ENCODE measurements around the gene TNS1.

DNA sequence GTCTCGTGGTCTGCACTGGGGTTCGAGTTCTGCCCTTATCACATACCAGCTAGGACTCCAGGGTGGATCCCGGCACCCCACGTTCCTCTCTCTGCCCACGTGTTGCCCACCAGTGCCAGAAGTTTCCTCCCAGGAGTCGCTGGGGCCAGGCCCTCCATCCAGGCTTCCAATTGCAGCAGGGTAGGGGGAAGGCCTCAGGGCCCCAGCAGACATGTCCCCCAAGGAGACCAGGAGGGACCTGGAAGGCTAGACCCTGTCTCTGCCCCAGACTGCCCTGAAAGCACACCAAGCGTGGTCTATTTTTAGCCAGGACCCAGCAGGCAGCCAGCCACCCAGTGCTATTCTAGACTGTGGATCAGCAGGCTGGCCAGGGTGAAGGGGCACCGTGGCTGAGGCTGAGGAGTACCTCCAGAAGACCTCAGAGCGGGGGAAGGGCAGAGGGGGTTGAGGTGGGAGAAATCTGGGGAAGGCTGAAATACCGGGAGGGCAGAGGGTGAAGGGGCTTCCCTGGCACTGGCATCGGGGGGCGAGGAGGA is 18.8 kb upstream of the TNS1 start:
- TF ChIP-seq NR1H2 (CRISPR knock-in tag; IDR thresholded peaks at IDR 0.05) (no peak), ATF2 (CRISPR knock-in tag; IDR thresholded peaks at IDR 0.05; ENCODE audit: borderline replicate concordance, low read depth) (no peak), CTCF (IDR thresholded peaks at IDR 0.05) (no peak), USF2 (CRISPR knock-in tag; IDR thresholded peaks at IDR 0.05) (no peak), ZBTB43 (CRISPR knock-in tag; IDR thresholded peaks at IDR 0.05) (no peak)
- TF ChIP-seq, protein P1, sequence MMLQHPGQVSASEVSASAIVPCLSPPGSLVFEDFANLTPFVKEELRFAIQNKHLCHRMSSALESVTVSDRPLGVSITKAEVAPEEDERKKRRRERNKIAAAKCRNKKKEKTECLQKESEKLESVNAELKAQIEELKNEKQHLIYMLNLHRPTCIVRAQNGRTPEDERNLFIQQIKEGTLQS (CRISPR knock-in tag; conservative IDR thresholded peaks at IDR 0.05), result no peak
- TF ChIP-seq, protein P2, sequence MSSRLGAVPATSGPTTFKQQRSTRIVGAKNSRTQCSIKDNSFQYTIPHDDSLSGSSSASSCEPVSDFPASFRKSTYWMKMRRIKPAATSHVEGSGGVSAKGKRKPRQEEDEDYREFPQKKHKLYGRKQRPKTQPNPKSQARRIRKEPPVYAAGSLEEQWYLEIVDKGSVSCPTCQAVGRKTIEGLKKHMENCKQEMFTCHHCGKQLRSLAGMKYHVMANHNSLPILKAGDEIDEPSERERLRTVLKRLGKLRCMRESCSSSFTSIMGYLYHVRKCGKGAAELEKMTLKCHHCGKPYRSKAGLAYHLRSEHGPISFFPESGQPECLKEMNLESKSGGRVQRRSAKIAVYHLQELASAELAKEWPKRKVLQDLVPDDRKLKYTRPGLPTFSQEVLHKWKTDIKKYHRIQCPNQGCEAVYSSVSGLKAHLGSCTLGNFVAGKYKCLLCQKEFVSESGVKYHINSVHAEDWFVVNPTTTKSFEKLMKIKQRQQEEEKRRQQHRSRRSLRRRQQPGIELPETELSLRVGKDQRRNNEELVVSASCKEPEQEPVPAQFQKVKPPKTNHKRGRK (CRISPR knock-in tag; IDR thresholded peaks at IDR 0.05; ENCODE audit: borderline replicate concordance), result no peak

Measured in WTC11 (cell line).